GM13976 (cell line): Measurements from ENCODE around the gene PRSS12.
"Not testable (repeated sequence)": the region's sequence is repeated elsewhere in the genome, so short reads cannot be mapped to it uniquely, and the experiment has no call there.

Source experiments
- DNase-seq: peaks from one replicate; pipeline ENCODE4 v3.0.0; 2012; ENCODE audit warnings: low spot score
- CTCF ChIP-seq: IDR thresholded peaks from 2 replicates; pipeline ENCODE4 v1.5.1; 2012; ENCODE audit warnings: borderline replicate concordance, mild to moderate bottlenecking; ENCODE audit not compliant: insufficient read depth; ENCODE audit errors: extremely low read depth, missing control alignments, control extremely low read depth
- in situ Hi-C: fragments of 300-500 bp; cut with MboI; formaldehyde crosslinking; loops from one replicate; pipeline ENCODE4 v1.12.0; 2022; ENCODE audit warnings: low sequenced_read_pairs, mixed read lengths, inconsistent platforms; ENCODE audit not compliant: unreplicated experiment

Gene PRSS12

GRCh38 chr4:118317691-118318090 lies 35.1 kb downstream of the PRSS12 start:
- DNase-seq: no peak
- no peak for TF ChIP-seq CTCF
- in situ Hi-C loops: no loop called here

DNA sequence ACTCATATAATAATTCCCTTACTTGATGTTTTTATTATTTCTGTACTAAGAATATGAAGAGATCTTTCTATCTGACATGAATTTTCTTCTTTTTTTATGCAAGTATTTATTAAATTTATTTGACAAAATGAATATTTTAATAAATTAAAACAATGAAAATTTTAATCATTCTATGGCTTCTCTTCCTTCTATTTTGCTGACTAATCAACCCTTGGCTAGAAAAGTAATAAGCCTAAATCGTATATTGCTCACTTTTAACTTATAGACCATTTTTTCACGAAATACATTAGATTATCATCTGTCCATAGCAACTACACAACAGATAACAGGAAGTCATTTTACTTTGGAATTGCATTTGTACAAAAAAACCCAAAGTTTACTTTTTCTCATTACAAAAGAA lies 38.6 kb downstream of the PRSS12 start:
- no peak for DNase-seq
- no peak for TF ChIP-seq CTCF
- in situ Hi-C loops: no loop called here

DNA sequence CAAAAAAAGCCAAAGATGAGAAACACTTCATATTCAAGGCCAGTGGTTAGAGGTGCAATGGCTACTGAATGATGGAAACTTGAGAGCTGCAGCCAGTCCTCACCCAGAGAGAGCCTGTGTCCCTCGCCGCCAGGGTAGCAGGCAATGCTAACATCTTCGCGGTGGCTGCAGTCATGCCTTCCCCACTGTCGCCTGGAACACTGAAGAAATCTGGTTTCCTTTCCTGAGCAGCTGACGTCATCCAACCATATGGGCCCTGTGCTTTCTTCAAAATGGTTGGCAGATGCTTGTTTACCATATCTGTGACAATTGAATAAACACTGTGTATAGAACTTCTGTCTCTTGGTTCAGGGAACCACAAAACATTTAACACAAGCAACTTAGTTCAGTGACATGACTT lies 39.7 kb downstream of the PRSS12 start:
- in situ Hi-C loops: no loop called here
- DNase-seq: no peak
- no peak for TF ChIP-seq CTCF

DNA sequence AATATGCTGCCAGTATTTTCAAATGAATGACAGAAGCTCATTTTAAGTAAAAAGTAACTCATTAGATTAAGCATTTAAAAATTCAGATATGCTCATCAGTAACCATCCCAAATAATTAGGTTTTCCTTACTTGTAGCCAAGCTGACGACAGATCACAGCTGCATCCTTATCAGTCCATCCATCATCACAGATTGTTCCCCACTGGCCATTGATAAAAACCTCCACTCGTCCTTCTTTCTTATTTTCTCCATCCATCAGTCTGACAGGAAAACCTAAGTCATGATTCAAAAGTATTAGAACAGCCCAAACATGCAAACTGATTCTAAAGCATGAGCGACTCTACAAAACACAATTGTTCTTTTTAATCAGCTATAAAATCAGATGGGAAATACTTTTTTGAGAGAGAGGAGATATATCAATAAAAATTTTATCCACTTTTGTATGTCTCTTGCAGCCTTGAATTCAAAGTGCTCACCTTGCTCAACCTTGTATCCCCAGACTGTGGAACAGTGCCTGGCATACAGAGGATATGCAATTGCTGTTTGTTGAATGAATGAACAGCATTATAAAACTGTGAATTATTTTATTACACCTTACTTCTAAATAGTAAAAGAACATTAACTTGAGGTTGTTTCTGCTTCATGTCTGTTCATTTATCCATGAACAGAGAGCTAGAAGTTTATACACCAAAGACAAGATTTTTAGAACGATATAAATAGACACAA lies 44.3 kb downstream of the PRSS12 start:
- no peak for DNase-seq
- TF ChIP-seq CTCF: no peak
- in situ Hi-C loops: no loop called here

DNA sequence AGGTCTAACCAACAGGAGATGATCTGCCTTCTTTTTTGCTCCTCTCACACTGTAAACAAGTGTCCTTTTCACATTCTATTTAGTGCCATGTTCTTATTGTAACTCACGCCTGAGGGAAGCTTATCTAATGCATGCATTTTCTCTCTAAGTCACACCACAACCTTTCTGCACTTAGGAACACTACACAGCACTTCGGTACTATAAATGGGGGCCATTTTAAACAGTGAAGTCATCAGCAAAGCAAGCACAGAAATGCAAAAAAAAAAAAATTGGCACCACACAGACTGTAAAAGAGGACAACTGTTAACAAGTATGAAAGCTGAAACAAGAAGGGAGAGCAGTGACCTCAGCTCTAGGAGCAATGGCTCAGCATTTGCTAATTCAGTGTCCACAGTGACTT lies 45.2 kb downstream of the PRSS12 start:
- DNase-seq: no peak
- TF ChIP-seq CTCF: no peak
- in situ Hi-C loops: no loop called here

GRCh38 chr4:118299619-118300018 lies 53.2 kb downstream of the PRSS12 start:
- not testable (repeated sequence) for DNase-seq
- in situ Hi-C loops: loop anchor here (25.0 kb wide), 1 partner anchor 388 kb away; the partner anchor contains the start of gene METTL14

DNA sequence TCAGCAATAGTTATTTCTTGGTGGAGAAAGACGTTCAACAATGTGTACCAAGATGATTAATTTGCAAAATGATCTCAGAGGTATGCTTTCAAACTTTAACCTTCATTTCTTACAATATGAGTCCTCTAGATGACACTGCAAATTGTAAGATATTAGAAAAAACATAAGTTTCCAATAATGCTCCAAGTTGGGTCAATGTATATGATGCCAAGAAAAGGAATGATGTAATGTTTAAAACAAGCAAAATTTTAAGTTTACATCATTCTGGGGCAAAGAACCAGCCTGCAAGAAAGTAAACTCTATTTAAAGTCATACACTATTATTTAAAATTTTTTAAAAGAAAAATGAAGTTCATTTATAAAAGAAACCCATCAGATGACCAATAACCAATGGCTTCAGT lies 56.1 kb downstream of the PRSS12 start:
- DNase-seq: no peak
- TF ChIP-seq CTCF: no peak
- in situ Hi-C loops: loop anchor here (25.0 kb wide), 1 partner anchor 391 kb away; the partner anchor contains the start of gene METTL14
